Cerebellar nuclear complex (tissue), 1 donor: ENCODE measurements around the gene TCEAL3.
"Not testable (repeated sequence)": the region's sequence is repeated elsewhere in the genome, so short reads cannot be mapped to it uniquely, and the experiment has no call there.

Source experiments
- DNase-seq, 2 experiments: peaks; one replicate each; lab custom pipeline; 2025; lab: John Stamatoyannopoulos, UW

TCEAL3 gene

DNA sequence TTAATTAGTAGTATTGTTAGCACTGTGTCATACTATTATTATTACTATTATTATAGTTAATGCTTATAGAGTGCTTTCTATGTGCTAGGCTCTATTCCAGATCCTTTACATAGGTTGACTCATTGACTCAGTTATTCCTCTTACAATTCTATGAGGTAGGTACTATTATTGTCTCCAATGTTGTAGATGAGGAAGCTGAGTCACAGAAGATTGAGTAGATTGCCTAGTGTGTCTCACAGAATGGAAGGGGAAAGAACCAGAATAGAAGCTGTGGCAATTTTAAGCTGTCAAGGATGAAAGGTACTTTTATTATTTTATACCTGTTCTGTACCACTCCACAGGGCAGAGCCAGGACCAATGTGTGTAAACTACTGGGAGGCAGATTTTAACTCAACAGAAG is 19.1 kb downstream of the TCEAL3 start:
- no peak for DNase-seq

DNA sequence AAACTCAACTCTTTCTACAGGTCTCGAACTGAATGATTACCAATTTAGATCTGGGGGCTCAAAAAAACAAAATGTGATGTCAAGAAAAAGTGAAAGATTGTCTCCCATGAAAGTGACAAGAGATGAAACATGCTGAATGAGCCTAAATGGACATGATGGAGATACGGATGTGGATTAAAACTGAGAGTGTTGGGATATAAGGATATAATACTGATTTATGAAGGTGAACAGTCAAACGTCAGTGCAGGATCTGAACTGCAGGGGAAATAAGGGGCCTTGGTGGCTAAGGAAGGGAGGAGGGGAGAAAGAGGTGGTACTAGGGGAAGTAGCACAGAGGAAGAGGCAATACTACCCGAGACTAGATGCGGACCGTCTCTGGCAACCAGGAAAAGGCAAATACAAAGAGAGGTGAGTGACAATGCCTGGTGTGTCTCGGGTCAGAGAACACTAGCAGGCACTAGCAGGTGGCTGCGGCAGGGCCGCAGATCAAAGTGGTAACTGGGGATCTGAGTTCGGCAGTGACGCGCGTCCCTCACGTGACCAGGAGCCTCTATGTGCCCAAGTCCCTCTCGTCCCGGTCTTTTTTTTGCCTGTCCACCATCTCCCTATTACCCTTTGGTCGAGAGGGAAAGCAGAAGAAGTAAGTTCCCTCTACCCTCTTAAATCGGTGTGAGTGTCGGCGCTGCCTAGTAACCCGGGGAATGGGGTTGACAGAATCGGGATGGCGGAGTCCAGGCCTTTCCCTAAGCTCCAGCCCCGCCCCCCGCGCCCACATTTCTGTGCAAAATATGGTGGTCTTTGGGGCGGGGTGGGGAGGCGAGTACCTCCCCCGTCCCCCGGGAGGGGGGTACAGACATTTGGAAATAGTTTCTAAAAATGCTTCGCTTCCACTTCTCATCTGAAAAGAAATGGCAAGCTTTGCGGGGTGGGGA is 20.9 kb downstream of the TCEAL3 start, which contains the start of gene TCEAL1:
TSS of gene TCEAL1 (plus strand) at position 590 of the 932 bp plus-strand sequence. CDS start 942 bp downstream, outside the sequence.
- peak in 1 of 2 experiments; percentile 20 for DNase-seq

DNA sequence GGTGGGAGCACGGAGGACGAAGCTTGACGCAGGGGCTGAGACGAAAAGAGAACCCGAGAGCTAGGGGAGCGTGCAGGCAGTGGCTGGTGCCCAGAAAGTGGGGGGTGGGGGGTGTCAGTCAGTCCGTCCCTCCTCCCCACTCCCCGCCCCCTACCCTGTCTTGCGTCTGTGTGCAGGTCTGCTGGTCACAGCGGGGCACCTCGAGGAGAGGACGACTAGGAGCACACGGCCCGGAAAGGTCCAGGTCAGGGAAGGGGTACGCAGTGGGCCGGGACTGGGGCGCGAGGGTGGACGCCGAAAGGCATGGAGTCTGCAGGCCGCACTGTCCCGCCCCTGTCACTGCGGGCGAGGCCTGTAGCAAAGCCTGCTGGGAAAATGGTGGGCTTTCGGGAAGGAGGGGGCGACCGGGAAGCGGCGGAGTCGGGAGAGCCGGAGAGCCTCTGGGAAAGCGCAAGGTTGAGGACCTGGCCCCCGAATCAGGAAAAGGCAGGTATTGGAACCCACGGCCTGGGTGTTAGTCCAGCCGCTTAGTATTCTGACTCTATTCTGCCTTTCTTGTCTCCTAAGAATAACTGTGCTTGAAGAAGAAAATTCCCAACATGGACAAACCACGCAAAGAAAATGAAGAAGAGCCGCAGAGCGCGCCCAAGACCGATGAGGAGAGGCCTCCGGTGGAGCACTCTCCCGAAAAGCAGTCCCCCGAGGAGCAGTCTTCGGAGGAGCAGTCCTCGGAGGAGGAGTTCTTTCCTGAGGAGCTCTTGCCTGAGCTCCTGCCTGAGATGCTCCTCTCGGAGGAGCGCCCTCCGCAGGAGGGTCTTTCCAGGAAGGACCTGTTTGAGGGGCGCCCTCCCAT is 21.8 kb downstream of the TCEAL3 start:
- DNase-seq, result peak in 1 of 2 experiments; percentile 36

- DNase-seq, result no peak
These were observed 22.4 kb downstream of the TCEAL3 start for GRCh38 chrX:103630171-103630511.

GRCh38 chrX:103631145-103631544 is 23.4 kb downstream of the TCEAL3 start:
- DNase-seq, result no peak

GRCh38 chrX:103635436-103635835 is 27.7 kb downstream of the TCEAL3 start:
- DNase-seq, result no peak

DNA sequence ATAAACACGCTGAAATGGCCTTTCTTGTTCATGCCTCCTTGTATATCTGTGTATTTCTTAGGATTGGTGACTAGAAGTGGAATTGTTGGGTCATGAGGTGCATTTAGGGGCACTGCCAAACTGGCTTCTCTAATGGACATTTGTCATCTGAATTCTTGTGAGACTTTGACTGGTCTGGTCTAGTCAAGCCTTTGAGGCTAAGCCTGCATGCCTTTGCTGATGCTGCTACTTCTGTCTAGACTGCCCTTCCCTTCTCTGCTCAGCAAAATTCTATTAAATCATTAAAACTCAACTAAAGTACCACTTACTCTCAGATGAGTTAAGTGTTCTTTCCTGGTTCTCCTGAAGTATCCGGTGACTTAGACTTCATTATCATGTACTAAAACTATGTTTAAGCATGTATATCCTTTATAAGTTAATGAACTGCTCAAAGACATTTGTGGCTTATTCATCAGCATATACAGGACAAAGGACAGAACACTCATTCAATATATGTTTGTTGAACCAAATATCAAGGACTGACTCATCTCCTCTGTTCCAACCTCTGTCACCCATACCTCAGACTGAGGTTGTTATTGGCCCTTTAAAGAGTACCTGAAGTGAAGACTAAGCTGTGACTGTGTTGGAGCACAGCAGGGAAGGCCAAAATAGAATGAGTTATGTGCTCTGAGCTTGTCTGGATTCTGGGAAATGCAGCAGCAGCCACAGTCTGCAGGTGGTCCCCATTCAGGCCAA is 30.0 kb downstream of the TCEAL3 start:
- no peak for DNase-seq

DNA sequence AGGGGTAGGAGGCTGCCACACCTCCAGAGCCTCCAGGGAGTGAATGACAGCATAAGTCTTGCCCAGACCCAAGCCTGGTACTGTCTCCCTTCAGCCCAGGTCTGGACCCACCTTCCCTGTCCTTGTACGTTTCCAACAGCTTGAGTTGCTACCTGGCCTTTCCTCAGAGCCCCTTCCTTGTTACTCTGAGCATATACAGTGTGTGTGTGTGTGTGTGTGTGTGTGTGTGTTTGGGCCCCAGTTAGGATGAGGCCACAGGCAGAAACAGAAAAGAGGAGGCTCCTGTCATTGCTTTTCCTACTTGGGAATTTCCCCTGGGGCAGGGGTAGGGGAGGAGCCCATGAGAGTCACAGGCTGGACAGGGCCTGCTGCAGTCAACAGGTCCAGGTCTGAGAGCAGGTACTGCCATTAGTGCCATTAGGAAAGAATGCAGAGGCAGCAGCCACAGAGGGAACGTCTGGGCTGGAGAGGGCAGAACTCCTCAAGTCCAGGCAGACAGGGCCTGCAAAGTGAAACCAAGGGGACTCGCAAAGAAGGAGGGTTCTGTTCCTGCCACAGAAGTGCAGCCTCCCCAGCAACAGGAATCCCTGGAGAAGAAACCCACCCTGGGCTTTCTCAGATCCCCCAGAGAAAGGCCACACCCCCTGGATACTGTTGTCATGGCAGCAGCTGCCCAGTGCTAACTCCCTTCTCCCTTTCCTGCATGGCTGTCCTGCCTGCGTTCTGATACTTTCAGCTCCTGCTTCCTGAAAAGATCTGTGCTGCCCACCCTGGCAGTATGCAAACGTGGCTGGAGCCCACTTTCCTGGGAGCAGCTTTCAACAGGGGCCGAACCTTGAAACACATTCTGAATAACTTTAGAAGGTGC is 30.9 kb downstream of the TCEAL3 start:
- DNase-seq, result not testable (repeated sequence)

DNA sequence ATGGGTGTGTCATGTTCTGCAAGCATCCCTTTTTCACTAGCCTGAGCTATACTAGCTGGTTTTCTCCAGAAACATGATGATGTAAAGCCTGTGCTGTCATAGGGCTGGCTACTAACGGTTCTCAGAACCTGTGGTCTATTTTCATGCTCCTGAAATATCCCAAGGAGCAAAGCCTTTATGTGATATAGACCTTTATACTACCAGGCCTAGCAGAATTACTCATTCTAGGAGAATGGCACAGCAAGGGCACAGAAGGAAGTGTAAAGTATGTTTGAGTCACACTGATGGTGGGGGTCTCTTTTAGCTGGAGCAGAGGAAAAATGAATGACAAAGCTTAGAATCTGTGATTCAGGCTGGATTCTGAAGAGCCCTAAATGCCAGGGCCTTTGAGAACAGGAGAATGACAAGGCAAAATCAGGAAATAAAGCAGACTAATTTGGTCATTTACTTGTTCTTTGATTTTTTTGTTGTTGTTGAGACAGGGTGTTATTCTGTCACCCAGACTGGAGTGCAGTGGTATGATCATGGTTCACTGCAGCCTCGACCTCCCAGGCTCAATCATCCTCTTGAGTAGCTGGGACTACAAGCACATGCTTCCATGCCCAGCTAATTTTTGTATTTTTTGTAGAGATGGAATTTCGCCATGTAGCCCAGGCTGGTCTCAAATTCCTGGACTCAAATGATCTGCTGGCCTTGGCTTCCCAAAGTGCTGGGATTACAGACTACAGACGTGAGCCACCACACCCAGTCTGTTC is 32.8 kb downstream of the TCEAL3 start:
- no peak for DNase-seq

- DNase-seq, result no peak
These were observed 36.4 kb downstream of the TCEAL3 start for GRCh38 chrX:103644125-103644524.

- no peak for DNase-seq
These were observed 39.9 kb downstream of the TCEAL3 start for GRCh38 chrX:103647630-103648029.

DNA sequence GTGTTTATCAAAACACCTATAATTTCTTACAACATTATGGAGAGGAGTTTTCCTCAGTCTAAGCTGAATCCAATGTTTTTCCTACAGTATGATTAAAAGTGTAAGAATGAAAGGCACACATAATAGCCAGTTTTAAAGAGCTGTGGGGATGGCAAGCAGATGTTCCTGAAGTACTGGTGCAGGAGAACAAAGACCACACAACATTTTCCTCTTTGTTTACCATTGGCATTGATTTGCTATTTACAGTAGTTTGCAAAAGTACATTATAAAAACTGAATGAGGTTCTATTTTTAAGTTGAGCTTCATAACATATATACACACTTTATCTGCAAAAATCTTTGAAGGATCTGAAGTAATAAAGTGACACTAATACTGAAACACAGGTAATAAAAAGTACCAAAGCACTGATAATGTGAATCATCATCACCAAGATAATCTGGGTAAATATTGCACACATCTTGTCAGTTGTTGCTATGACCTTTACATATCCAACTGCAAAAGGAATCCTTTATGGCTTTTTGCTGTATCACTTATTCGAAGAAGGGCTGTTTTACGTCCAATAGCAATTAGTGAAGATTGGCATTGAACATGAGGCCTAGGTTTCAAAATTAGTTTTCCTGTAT is 43.5 kb downstream of the TCEAL3 start:
- no peak for DNase-seq

DNA sequence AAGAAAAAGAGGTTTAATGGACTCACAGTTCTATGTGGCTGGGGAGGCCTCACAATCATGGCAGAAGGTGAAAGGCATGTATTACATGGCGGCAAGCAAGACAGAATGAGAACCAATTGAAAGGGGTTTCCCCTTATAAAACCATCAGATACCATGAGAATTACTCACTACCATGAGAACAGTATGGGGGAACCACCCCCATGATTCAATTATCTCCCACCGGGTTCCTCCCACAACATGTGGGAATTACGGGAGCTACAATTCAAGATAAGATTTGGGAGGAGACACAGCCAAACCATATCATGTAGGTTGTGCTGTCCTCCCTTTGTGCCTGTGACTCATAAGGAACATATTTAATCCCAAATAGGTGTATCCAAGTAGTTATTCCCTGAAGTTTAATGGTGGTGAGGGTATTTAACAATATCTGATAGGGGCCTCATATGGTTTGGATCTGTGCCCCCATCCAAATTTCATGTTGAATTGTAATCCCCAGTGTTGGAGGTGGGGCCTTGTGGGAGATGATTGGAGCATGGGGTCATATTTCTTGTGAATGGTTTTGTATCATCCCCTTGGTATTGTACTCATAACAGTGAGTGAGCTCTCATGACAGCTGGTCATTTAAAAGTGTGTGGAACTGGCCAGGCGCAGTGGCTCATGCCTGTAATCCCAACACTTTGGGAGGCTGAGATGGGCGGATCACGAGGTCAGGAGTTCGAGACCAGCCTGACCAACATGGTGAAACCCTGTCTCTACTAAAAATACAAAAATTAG is 47.7 kb downstream of the TCEAL3 start:
- not testable (repeated sequence) for DNase-seq

DNA sequence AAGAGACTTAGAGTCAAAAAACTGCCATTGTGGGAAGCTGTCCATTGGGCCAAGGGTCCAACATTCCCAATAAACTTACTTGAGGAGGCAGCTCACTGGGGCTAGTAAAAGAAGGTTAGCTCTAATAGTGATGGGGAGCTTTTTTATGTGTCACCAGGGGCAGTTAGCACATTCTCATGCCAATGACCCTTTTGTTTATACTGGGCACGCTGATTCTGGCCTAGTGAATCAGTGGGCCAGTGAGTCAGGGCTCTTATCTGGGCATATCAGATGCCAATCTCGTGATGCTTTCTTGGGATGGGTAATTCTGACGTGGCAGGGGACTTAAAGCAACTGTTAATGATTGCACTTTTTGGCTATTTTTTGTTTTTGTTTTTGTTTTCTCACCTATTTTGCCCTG is 48.9 kb downstream of the TCEAL3 start:
- no peak for DNase-seq

DNA sequence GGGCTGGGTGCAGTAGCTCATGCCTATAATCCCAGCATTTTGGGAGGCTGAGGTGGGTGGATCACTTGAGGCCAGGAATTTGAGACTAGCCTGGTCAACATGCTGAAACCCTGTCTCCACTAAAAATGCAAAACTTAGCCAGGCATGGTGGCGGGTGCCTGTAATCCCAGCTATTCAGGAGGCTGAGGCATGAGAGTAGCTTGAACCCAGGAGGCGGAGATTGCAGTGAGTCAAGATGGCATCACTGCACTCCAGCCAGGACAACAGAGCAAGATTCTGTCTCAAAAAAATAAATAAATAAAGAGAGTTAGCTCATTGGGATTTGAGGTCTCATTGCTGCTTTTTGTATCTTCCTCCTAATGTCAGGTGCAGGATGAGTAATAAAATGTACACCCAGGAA is 49.3 kb downstream of the TCEAL3 start:
- DNase-seq, result not testable (repeated sequence)

DNA sequence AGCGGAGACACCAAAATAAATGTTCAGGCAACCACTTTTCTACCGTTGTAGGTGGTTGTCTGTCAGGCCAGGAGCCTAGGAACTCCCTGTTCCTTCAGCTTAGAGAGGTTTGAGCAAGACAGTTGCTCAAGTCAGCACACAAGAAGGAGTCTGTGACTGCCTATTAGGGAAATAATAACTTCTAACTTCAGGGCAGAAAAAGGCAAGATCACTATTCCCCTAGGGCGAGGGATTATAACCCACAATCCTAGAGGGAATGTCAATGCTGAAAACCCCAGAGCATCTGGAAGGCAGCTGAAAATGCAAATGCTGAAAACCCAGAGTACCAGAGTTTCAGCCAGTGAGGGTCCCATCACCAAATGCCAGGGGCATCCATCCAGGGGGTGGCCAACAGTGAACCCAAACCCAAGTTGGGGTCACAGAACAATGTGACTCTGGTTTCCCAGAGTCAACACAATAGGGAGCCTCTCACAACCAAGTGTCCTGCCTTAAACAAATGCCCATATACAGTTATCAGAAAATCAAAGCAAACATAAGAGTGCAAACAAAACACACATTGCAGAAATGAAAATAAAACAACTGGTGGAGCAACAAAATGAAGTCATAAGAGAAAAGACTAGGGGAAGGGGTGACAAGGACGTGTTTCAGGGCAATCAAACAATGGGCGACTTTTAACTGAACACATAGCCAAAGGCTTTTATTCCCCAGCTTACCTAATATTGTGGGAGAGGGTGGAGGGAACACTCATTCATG is 51.1 kb downstream of the TCEAL3 start:
- no peak for DNase-seq

DNA sequence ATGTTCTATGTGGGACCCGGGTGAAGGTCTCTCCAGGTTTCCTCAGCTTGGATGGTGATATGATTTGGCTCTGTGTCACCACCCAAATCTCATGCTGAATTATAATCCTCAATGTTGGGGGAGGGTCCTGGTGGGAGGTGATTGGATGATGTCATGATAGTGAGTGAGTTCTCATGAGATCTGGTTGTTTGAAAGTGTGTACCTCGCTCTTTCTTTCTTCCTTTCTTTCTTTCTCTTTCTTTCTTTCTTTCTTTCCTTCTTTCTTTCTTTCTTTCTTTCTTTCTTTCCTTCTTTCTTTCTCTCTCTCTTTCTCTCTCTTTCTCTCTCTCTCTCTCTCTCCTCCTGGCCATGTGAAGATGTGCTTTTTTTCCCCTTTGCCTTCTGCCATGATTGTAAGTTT is 51.7 kb downstream of the TCEAL3 start:
- DNase-seq, result not testable (repeated sequence)
